Central memory CD8-positive, alpha-beta T cell (primary cell): ENCODE results near the gene APELA.

Experiments
- ATAC-seq: fragments of 150-1000 bp; cut with Tn5 transposase; replicated peaks from 2 replicates; pipeline ENCODE4 v1.10.0; 2022; ENCODE audit warnings: mild to moderate bottlenecking, moderate FRiP score, moderate number of reproducible peaks; ENCODE audit not compliant: poor library complexity, severe bottlenecking; ENCODE audit errors: extremely low read depth
- DNase-seq, 2 donors: peaks; one replicate each; pipeline ENCODE4 v3.0.0; 2021; ENCODE audit warnings: low spot score in 2 of 2
- H3K27ac Mint-ChIP-seq: one replicate; pipeline ENCODE4 v1.8.0; 2022; ENCODE audit warnings: low read depth, mild to moderate bottlenecking, moderate library complexity, mixed read lengths
- H3K27me3 Mint-ChIP-seq: one replicate; pipeline ENCODE4 v1.8.0; 2022; ENCODE audit warnings: mixed read lengths
- H3K36me3 Mint-ChIP-seq: one replicate; pipeline ENCODE4 v1.8.0; 2022; ENCODE audit warnings: mild to moderate bottlenecking, moderate library complexity, mixed read lengths; ENCODE audit not compliant: insufficient read depth
- H3K4me1 Mint-ChIP-seq: one replicate; pipeline ENCODE4 v1.8.0; 2022; ENCODE audit warnings: mixed read lengths
- H3K4me3 Mint-ChIP-seq: one replicate; pipeline ENCODE4 v1.8.0; 2022; ENCODE audit warnings: mild to moderate bottlenecking, moderate library complexity, mixed read lengths
- H3K9me3 Mint-ChIP-seq: one replicate; pipeline ENCODE4 v1.8.0; 2022; ENCODE audit warnings: mixed read lengths

The APELA gene

GRCh38 chr4:164876700-164877324 lies at the start of gene APELA:
Gene APELA, plus strand, starts transcription at chr4:164877178. Its CDS starts 154 bp downstream, at chr4:164877332.
- H3K4me1 Mint-ChIP-seq, result no peaks in the 10 kb centered on the region
- DNase-seq, result no peak
- H3K4me3 Mint-ChIP-seq, result no peak within 1 kb of the TSS
- no peaks in the 10 kb centered on the region for H3K36me3 Mint-ChIP-seq
- no peak for ATAC-seq
- H3K27ac Mint-ChIP-seq, result no peak within 1 kb of the TSS
- no peaks in the 10 kb centered on the region for H3K9me3 Mint-ChIP-seq
- H3K27me3 Mint-ChIP-seq, result no peaks in the 10 kb centered on the region

GRCh38 chr4:164828955-164829354 lies 48.0 kb upstream of the APELA start:
- Mint-ChIP-seq H3K4me1 (no peaks in the 10 kb centered on the region), H3K4me3 (no peak overlapping the region), H3K9me3 (no peaks in the 10 kb centered on the region), H3K27ac (no peak overlapping the region), H3K27me3 (no peaks in the 10 kb centered on the region), H3K36me3 (no peaks in the 10 kb centered on the region)
- no peak for ATAC-seq
- no peak for DNase-seq

GRCh38 chr4:164846566-164846965 lies 30.4 kb upstream of the APELA start:
- no peak for ATAC-seq
- Mint-ChIP-seq H3K4me1 (no peaks in the 10 kb centered on the region), H3K27me3 (peaks cover 5% of the 10 kb centered on the region), H3K9me3 (no peaks in the 10 kb centered on the region), H3K4me3 (no peak overlapping the region), H3K36me3 (no peaks in the 10 kb centered on the region), H3K27ac (no peak overlapping the region)
- no peak for DNase-seq

- no peak overlapping the region for H3K27ac Mint-ChIP-seq
- no peak for DNase-seq
Measured at GRCh38 chr4:164847016-164847415, 30.0 kb upstream of the APELA start.

GRCh38 chr4:164847967-164848649 lies 28.9 kb upstream of the APELA start:
- no peaks in the 10 kb centered on the region for H3K36me3 Mint-ChIP-seq
- peaks cover 3% of the 10 kb centered on the region for H3K27me3 Mint-ChIP-seq
- H3K4me3 Mint-ChIP-seq, result no peak overlapping the region
- H3K27ac Mint-ChIP-seq, result no peak overlapping the region
- H3K4me1 Mint-ChIP-seq, result no peaks in the 10 kb centered on the region
- no peak for ATAC-seq
- no peak for DNase-seq
- H3K9me3 Mint-ChIP-seq, result no peaks in the 10 kb centered on the region

More at GRCh38 chr4:164847016-164847415, 30.0 kb upstream of the APELA start:
- no peak for ATAC-seq
- Mint-ChIP-seq H3K36me3 (no peaks in the 10 kb centered on the region), H3K9me3 (no peaks in the 10 kb centered on the region), H3K27me3 (peaks cover 5% of the 10 kb centered on the region), H3K4me1 (no peaks in the 10 kb centered on the region), H3K4me3 (no peak overlapping the region)

- H3K27ac Mint-ChIP-seq, result no peak overlapping the region
- no peaks in the 10 kb centered on the region for H3K27me3 Mint-ChIP-seq
- H3K9me3 Mint-ChIP-seq, result peaks cover 5% of the 10 kb centered on the region
- no peak for ATAC-seq
- no peak for DNase-seq
- H3K36me3 Mint-ChIP-seq, result no peaks in the 10 kb centered on the region
- no peaks in the 10 kb centered on the region for H3K4me1 Mint-ChIP-seq
- no peak overlapping the region for H3K4me3 Mint-ChIP-seq
Measured at GRCh38 chr4:164856396-164856795, 20.6 kb upstream of the APELA start.

GRCh38 chr4:164866817-164867490 lies 10.0 kb upstream of the APELA start:
- ATAC-seq, result no peak
- Mint-ChIP-seq H3K9me3 (peaks cover 11% of the 10 kb centered on the region), H3K27ac (no peak overlapping the region), H3K27me3 (no peaks in the 10 kb centered on the region), H3K36me3 (no peaks in the 10 kb centered on the region), H3K4me3 (no peak overlapping the region), H3K4me1 (no peaks in the 10 kb centered on the region)
- DNase-seq, result no peak

GRCh38 chr4:164871673-164872072 lies 5.3 kb upstream of the APELA start:
- Mint-ChIP-seq H3K27me3 (no peaks in the 10 kb centered on the region), H3K36me3 (no peaks in the 10 kb centered on the region), H3K4me3 (no peak overlapping the region), H3K27ac (no peak overlapping the region), H3K9me3 (peaks cover 5% of the 10 kb centered on the region), H3K4me1 (no peaks in the 10 kb centered on the region)
- ATAC-seq (no peak), DNase-seq (no peak)

- no peak for ATAC-seq
- no peak overlapping the region for H3K4me3 Mint-ChIP-seq
- H3K9me3 Mint-ChIP-seq, result peaks cover 5% of the 10 kb centered on the region
- no peaks in the 10 kb centered on the region for H3K4me1 Mint-ChIP-seq
- H3K27ac Mint-ChIP-seq, result no peak overlapping the region
- no peak for DNase-seq
- H3K27me3 Mint-ChIP-seq, result no peaks in the 10 kb centered on the region
- no peaks in the 10 kb centered on the region for H3K36me3 Mint-ChIP-seq
Measured at GRCh38 chr4:164872481-164872880, 4.5 kb upstream of the APELA start.

- H3K27me3 Mint-ChIP-seq, result no peaks in the 10 kb centered on the region
- H3K4me1 Mint-ChIP-seq, result no peaks in the 10 kb centered on the region
- ATAC-seq (no peak), DNase-seq (no peak)
- H3K9me3 Mint-ChIP-seq, result peaks cover 5% of the 10 kb centered on the region
- H3K4me3 Mint-ChIP-seq, result no peak overlapping the region
- H3K27ac Mint-ChIP-seq, result no peak overlapping the region
- H3K36me3 Mint-ChIP-seq, result no peaks in the 10 kb centered on the region
Measured at GRCh38 chr4:164874789-164875188, 2.2 kb upstream of the APELA start.

GRCh38 chr4:164880489-164881262 lies 3.7 kb downstream of the APELA start:
- no peaks in the 10 kb centered on the region for H3K4me1 Mint-ChIP-seq
- no peaks in the 10 kb centered on the region for H3K36me3 Mint-ChIP-seq
- peaks cover 5% of the 10 kb centered on the region for H3K9me3 Mint-ChIP-seq
- no peak overlapping the region for H3K4me3 Mint-ChIP-seq
- DNase-seq (no peak), ATAC-seq (no peak)
- H3K27ac Mint-ChIP-seq, result no peak overlapping the region
- H3K27me3 Mint-ChIP-seq, result peaks cover 15% of the 10 kb centered on the region

GRCh38 chr4:164888096-164888715 lies 11.2 kb downstream of the APELA start:
- Mint-ChIP-seq H3K36me3 (no peaks in the 10 kb centered on the region), H3K27ac (no peak overlapping the region), H3K27me3 (peaks cover 45% of the 10 kb centered on the region), H3K4me3 (no peak overlapping the region), H3K9me3 (peaks cover under 1% of the 10 kb centered on the region), H3K4me1 (no peaks in the 10 kb centered on the region)
- ATAC-seq, result no peak
- DNase-seq, result no peak
